ENCODE data around the gene KRT222. TPM values are rescaled to one million over a fixed set of nuclear protein-coding genes. Genes with fewer than 3 reads are reported as not detected.

KRT222 gene
- total and polyA plus RNA-seq, 2 of the 13 experiments (the other 11 are each of a cell fraction or from before 2014, with no cell fraction given), result not detected

DNA sequence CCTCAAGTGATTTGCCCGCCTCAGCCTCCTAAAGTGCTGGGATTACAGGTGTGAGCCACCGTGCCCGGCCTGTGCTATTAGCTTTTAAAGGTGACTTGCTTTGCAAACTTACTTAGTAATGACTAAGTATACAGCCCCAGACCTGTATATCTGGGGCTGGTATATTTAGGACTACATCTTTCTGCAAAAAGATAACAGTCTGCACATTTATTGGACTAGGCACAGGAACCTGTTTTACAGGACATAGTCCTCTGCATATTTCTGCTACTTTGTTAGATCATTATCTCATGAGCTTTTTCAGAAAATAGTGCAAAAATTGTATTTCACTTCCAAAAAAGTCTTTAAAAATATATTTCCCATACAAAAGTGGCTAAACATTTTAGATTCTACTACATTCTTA lies 37.3 kb upstream of the KRT222 start:
- Histone ChIP-seq H4K20me1 (ENCODE audit: insufficient read depth, low read length) (no peaks in the 10 kb centered on the region), H3K9ac (ENCODE audit: insufficient read depth, low read depth, low read length) (no peak overlapping the region), H3K27ac (ENCODE audit: extremely low read length, insufficient read depth, low read length) (no peak overlapping the region), H2AFZ (ENCODE audit: low read length) (no peak overlapping the region), H3K4me2 (ENCODE audit: low read depth, low read length) (no peak overlapping the region), H3K36me3 (replicated peaks in 1 of 2; ENCODE audit: control insufficient read depth in 1 of 2, insufficient read depth in 2 of 2, low read length in 2 of 2) (no peaks in the 10 kb centered on the region), H3K9me3 (ENCODE audit: low read length) (no peaks in the 10 kb centered on the region), H3K79me2 (ENCODE audit: insufficient read depth, low read length) (no peaks in the 10 kb centered on the region), H3K4me1 (ENCODE audit: insufficient read depth, low read length) (peaks cover under 1% of the 10 kb centered on the region; the same call in 1 of the 2 replicates), H3K4me3 (replicated peaks in 1 of 3; ENCODE audit: insufficient read depth in 1 of 3, low read depth in 2 of 3, low read length in 3 of 3) (no peak overlapping the region), H3K27me3 (ENCODE audit: control insufficient read depth in 1 of 2, insufficient read depth in 2 of 2, low read length in 2 of 2) (peaks cover 2 to 22% of the 10 kb centered on the region in 2 experiments; a peak in 3 of 5 replicates)
- TF ChIP-seq, protein P1, sequence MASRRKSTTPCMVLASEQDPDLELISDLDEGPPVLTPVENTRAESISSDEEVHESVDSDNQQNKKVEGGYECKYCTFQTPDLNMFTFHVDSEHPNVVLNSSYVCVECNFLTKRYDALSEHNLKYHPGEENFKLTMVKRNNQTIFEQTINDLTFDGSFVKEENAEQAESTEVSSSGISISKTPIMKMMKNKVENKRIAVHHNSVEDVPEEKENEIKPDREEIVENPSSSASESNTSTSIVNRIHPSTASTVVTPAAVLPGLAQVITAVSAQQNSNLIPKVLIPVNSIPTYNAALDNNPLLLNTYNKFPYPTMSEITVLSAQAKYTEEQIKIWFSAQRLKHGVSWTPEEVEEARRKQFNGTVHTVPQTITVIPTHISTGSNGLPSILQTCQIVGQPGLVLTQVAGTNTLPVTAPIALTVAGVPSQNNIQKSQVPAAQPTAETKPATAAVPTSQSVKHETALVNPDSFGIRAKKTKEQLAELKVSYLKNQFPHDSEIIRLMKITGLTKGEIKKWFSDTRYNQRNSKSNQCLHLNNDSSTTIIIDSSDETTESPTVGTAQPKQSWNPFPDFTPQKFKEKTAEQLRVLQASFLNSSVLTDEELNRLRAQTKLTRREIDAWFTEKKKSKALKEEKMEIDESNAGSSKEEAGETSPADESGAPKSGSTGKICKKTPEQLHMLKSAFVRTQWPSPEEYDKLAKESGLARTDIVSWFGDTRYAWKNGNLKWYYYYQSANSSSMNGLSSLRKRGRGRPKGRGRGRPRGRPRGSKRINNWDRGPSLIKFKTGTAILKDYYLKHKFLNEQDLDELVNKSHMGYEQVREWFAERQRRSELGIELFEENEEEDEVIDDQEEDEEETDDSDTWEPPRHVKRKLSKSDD (CRISPR knock-in tag; IDR thresholded peaks at IDR 0.05; ENCODE audit: low read depth), result no peak
- TF ChIP-seq, protein P2, sequence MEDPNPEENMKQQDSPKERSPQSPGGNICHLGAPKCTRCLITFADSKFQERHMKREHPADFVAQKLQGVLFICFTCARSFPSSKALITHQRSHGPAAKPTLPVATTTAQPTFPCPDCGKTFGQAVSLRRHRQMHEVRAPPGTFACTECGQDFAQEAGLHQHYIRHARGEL (CRISPR knock-in tag; IDR thresholded peaks at IDR 0.05), result no peak
- TF ChIP-seq ZNF775 (CRISPR knock-in tag; IDR thresholded peaks at IDR 0.05; ENCODE audit: borderline replicate concordance) (no peak), PHF8 (CRISPR knock-in tag; IDR thresholded peaks at IDR 0.05) (no peak)
- ChIA-PET POLR2A (no interaction called here), CTCF (ENCODE audit: low intra/inter-chr PET ratio, low total read pairs) (no interaction called here)
- ATAC-seq, result no peak
- BruUV-seq (replicated peaks), result no TSS peak
- intact Hi-C loops (cut with micrococcal nuclease; ENCODE audit: unreplicated experiment), result no loop called here
- FAIRE-seq, result no peak
- no peak for DNase-seq (ENCODE audit: low spot score)
- 14% methylated on average over 3 of the region's 3 CpGs for WGBS (ENCODE audit: low lambda C conversion rate)
- in situ Hi-C loops (cut with HindIII; ENCODE audit: extremely low pct_ligation_motif_present, low pct_unique_long_range_greater_than_20kb), result no loop called here

DNA sequence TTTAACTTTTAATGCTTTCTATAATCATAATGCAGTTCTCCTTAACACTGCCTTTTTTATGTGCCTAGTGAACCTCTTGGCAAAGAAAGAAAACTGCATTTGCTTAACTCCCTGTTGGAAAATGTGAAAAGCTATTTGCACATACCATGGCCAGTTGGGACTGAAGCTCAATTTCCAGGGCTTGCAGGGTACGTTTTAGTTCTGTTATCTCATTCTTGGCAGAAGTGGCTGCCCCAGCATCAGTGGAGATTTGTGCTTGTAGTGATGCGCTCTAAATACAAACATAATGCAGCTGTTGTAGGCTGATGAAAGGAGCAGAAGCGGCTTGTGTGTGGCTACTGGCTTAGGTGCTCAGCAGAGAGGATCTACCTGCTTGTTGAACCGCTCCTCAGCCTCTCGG lies 34.9 kb upstream of the KRT222 start:
- WGBS (ENCODE audit: low lambda C conversion rate), result 54% methylated on average over 5 of the region's 5 CpGs
- ChIA-PET CTCF (ENCODE audit: low intra/inter-chr PET ratio, low total read pairs) (no interaction called here), POLR2A (no interaction called here)
- Histone ChIP-seq H3K4me3 (replicated peaks in 1 of 3; ENCODE audit: insufficient read depth in 1 of 3, low read depth in 2 of 3, low read length in 3 of 3) (no peak overlapping the region), H3K27me3 (ENCODE audit: control insufficient read depth in 1 of 2, insufficient read depth in 2 of 2, low read length in 2 of 2) (peaks cover 2 to 22% of the 10 kb centered on the region in 2 experiments; a peak in 3 of 5 replicates), H3K9ac (ENCODE audit: insufficient read depth, low read depth, low read length) (no peak overlapping the region), H3K9me3 (ENCODE audit: low read length) (no peaks in the 10 kb centered on the region), H2AFZ (ENCODE audit: low read length) (no peak overlapping the region), H3K36me3 (replicated peaks in 1 of 2; ENCODE audit: control insufficient read depth in 1 of 2, insufficient read depth in 2 of 2, low read length in 2 of 2) (no peaks in the 10 kb centered on the region), H4K20me1 (ENCODE audit: insufficient read depth, low read length) (no peaks in the 10 kb centered on the region), H3K27ac (ENCODE audit: extremely low read length, insufficient read depth, low read length) (no peak overlapping the region), H3K79me2 (ENCODE audit: insufficient read depth, low read length) (no peaks in the 10 kb centered on the region), H3K4me2 (ENCODE audit: low read depth, low read length) (no peak overlapping the region), H3K4me1 (ENCODE audit: insufficient read depth, low read length) (peaks cover 19% of the 10 kb centered on the region)
- ATAC-seq (no peak), FAIRE-seq (no peak), DNase-seq (ENCODE audit: low spot score) (no peak)
- no peak for TF ChIP-seq EHMT2 (IDR thresholded peaks at IDR 0.05; ENCODE audit: borderline replicate concordance, low read depth, low read length)
- TF ChIP-seq HOXA7 (CRISPR knock-in tag; IDR thresholded peaks at IDR 0.05), result no peak
- TF ChIP-seq SALL1 (CRISPR knock-in tag; IDR thresholded peaks at IDR 0.05), result no peak
- no peak for TF ChIP-seq ZFYVE20 (CRISPR knock-in tag; IDR thresholded peaks at IDR 0.05; ENCODE audit: borderline replicate concordance, low read depth)
- in situ Hi-C loops (cut with HindIII; ENCODE audit: extremely low pct_ligation_motif_present, low pct_unique_long_range_greater_than_20kb) (no loop called here), intact Hi-C loops (cut with micrococcal nuclease; ENCODE audit: unreplicated experiment) (no loop called here)
- no TSS peak for BruUV-seq (replicated peaks)

Data from HepG2 (cell line).